ENCODE measurements around the gene FYB1. TPM values are rescaled to one million over a fixed set of nuclear protein-coding genes. Genes with fewer than 3 reads are reported as not detected.

The FYB1 gene
- total RNA-seq, 3 donors from 2014 or later (not counting 1 experiment from before 2014, with no cell fraction given) = 277 to 340 (median 295) TPM

- no peaks in the 10 kb centered on the region for H3K27me3 ChIP-seq (ENCODE audit: control insufficient read depth, insufficient read depth, low read length)
- no CpG with 5 or more reads among the region's 1 CpG for WGBS (ENCODE audit: insufficient coverage)
- no peak for TF ChIP-seq CTCF (IDR thresholded peaks at IDR 0.05)
- peaks cover 16 to 23% of the 10 kb centered on the region in 2 donors for H3K27me3 Mint-ChIP-seq (ENCODE audit: low read depth in 2 of 2)
- H3K4me3 ChIP-seq (ENCODE audit: low read length) = no peak overlapping the region
- no peak for ATAC-seq
- H3K4me1 Mint-ChIP-seq = no peaks in the 10 kb centered on the region
- no peak overlapping the region for H3K27ac Mint-ChIP-seq
- no peaks in the 10 kb centered on the region for H3K36me3 Mint-ChIP-seq
- intact Hi-C loops (cut with micrococcal nuclease) = no loop called here
- DNase-seq = no peak
- H3K4me1 ChIP-seq (ENCODE audit: control insufficient read depth, insufficient read depth, low read length) = no peaks in the 10 kb centered on the region
- no peak overlapping the region for H3K4me3 Mint-ChIP-seq
- no peaks in the 10 kb centered on the region for H3K9me3 Mint-ChIP-seq
- no peaks in the 10 kb centered on the region for H3K36me3 ChIP-seq (ENCODE audit: control insufficient read depth, insufficient read depth, low read length)
- H3K27ac ChIP-seq (ENCODE audit: low read length) = no peak overlapping the region
- H3K9me3 ChIP-seq (ENCODE audit: control insufficient read depth, insufficient read depth, low read length) = no peaks in the 10 kb centered on the region
Observed at GRCh38 chr5:39093352-39093751, 126.0 kb downstream of the FYB1 start.

- H3K9me3 ChIP-seq (ENCODE audit: control insufficient read depth, insufficient read depth, low read length) = no peaks in the 10 kb centered on the region
- Mint-ChIP-seq H3K4me3 (no peak overlapping the region), H3K4me1 (no peaks in the 10 kb centered on the region), H3K27me3 (ENCODE audit: low read depth in 2 of 2) (peaks cover 16 to 23% of the 10 kb centered on the region in 2 donors), H3K27ac (no peak overlapping the region), H3K9me3 (no peaks in the 10 kb centered on the region), H3K36me3 (no peaks in the 10 kb centered on the region)
- no peaks in the 10 kb centered on the region for H3K36me3 ChIP-seq (ENCODE audit: control insufficient read depth, insufficient read depth, low read length)
- no peaks in the 10 kb centered on the region for H3K4me1 ChIP-seq (ENCODE audit: control insufficient read depth, insufficient read depth, low read length)
- 69% methylated on average over 4 of the region's 4 CpGs for WGBS (ENCODE audit: insufficient coverage)
- TF ChIP-seq CTCF (IDR thresholded peaks at IDR 0.05) = no peak
- H3K4me3 ChIP-seq (ENCODE audit: low read length) = no peak overlapping the region
- no peak for ATAC-seq
- no peaks in the 10 kb centered on the region for H3K27me3 ChIP-seq (ENCODE audit: control insufficient read depth, insufficient read depth, low read length)
- H3K27ac ChIP-seq (ENCODE audit: low read length) = no peak overlapping the region
- DNase-seq = no peak
- intact Hi-C loops (cut with micrococcal nuclease) = no loop called here
Observed at GRCh38 chr5:39092581-39093351, 126.6 kb downstream of the FYB1 start.

- Histone ChIP-seq H3K36me3 (ENCODE audit: control insufficient read depth, insufficient read depth, low read length) (no peaks in the 10 kb centered on the region), H3K4me3 (ENCODE audit: low read length) (no peak overlapping the region), H3K27ac (ENCODE audit: low read length) (no peak overlapping the region), H3K9me3 (ENCODE audit: control insufficient read depth, insufficient read depth, low read length) (no peaks in the 10 kb centered on the region), H3K27me3 (ENCODE audit: control insufficient read depth, insufficient read depth, low read length) (peaks cover 2% of the 10 kb centered on the region), H3K4me1 (ENCODE audit: control insufficient read depth, insufficient read depth, low read length) (no peaks in the 10 kb centered on the region)
- TF ChIP-seq CTCF (IDR thresholded peaks at IDR 0.05) = no peak
- ATAC-seq (no peak), DNase-seq (no peak)
- intact Hi-C loops (cut with micrococcal nuclease) = no loop called here
- no peaks in the 10 kb centered on the region for H3K36me3 Mint-ChIP-seq
- H3K4me1 Mint-ChIP-seq = no peaks in the 10 kb centered on the region
- no peaks in the 10 kb centered on the region for H3K9me3 Mint-ChIP-seq
- H3K27ac Mint-ChIP-seq = no peak overlapping the region
- no peak overlapping the region for H3K4me3 Mint-ChIP-seq
- 97% methylated on average over 3 of the region's 7 CpGs for WGBS (ENCODE audit: insufficient coverage)
- H3K27me3 Mint-ChIP-seq (ENCODE audit: low read depth in 2 of 2) = peaks cover 19 to 23% of the 10 kb centered on the region in 2 donors
Observed at GRCh38 chr5:39091940-39092580, 127.3 kb downstream of the FYB1 start.

Data from natural killer cell (primary cell).